Neuronal stem cell (in vitro differentiated cells): ENCODE measurements around the gene CA11.
"Not testable (repeated sequence)": the region's sequence is repeated elsewhere in the genome, so short reads cannot be mapped to it uniquely, and the experiment has no call there.

ENCODE experiments used
- DNase-seq: peaks from one replicate; pipeline ENCODE4 v3.0.0-alpha.2; 2013; ENCODE audit warnings: low spot score
- H2AFZ ChIP-seq: one replicate; pipeline ENCODE4 v1.6.1; 2013; ENCODE audit warnings: mild to moderate bottlenecking, low read length, inconsistent platforms
- H2AK5ac ChIP-seq: 2 replicates; pipeline ENCODE4 v1.6.1; 2013; ENCODE audit warnings: low read depth, mild to moderate bottlenecking, inconsistent platforms, low read length, moderate library complexity, mixed read lengths
- H2BK120ac ChIP-seq: 2 replicates; pipeline ENCODE4 v1.6.1; 2013; ENCODE audit warnings: low read depth, mild to moderate bottlenecking, inconsistent platforms, low read length, moderate library complexity, mixed read lengths
- H2BK12ac ChIP-seq: one replicate; pipeline ENCODE4 v1.6.1; 2013; ENCODE audit warnings: low read length, inconsistent platforms
- H2BK15ac ChIP-seq: 2 replicates; pipeline ENCODE4 v1.6.1; 2013; ENCODE audit warnings: mild to moderate bottlenecking, low read length, inconsistent platforms, mixed read lengths
- H2BK5ac ChIP-seq: one replicate; pipeline ENCODE4 v1.6.1; 2013; ENCODE audit warnings: inconsistent platforms, mild to moderate bottlenecking, low read length, moderate library complexity
- H3K14ac ChIP-seq: one replicate; pipeline ENCODE4 v1.6.1; 2013; ENCODE audit warnings: low read length, inconsistent platforms
- H3K18ac ChIP-seq: 2 replicates; pipeline ENCODE4 v1.6.1; 2013; ENCODE audit warnings: low read length, inconsistent platforms
- H3K23ac ChIP-seq: 2 replicates; pipeline ENCODE4 v1.6.1; 2013; ENCODE audit warnings: low read depth, mild to moderate bottlenecking, mixed read lengths, low read length, inconsistent platforms; ENCODE audit not compliant: poor library complexity
- H3K27ac ChIP-seq: replicated peaks from 3 replicates; pipeline ENCODE4 v1.5.1; 2013; ENCODE audit warnings: low read length, inconsistent platforms
- H3K27me3 ChIP-seq, 3 experiments: 2 replicates each; pipeline ENCODE4 v1.6.1; 2013; ENCODE audit warnings: low read length in 3 of 3, mild to moderate bottlenecking in 2 of 3, inconsistent platforms in 1 of 3, low read depth in 1 of 3, mixed read lengths in 1 of 3, moderate library complexity in 1 of 3; ENCODE audit not compliant: control insufficient read depth in 3 of 3, insufficient read depth in 3 of 3
- H3K36me3 ChIP-seq, 2 donors: replicated peaks in 1 of 2; 2 replicates each; pipeline ENCODE4 v1.6.1; 2013; ENCODE audit warnings: low read length in 2 of 2; ENCODE audit not compliant: control insufficient read depth in 2 of 2, insufficient read depth in 2 of 2
- H3K4ac ChIP-seq: 2 replicates; pipeline ENCODE4 v1.6.1; 2013; ENCODE audit warnings: inconsistent platforms, mild to moderate bottlenecking, low read length, moderate library complexity
- H3K4me1 ChIP-seq, 2 donors: 1 replicate in 1 of 2; 2 replicates in 1 of 2; pipeline ENCODE4 v1.6.1; 2013; ENCODE audit warnings: low read length in 2 of 2, low read depth in 1 of 2; ENCODE audit not compliant: control insufficient read depth in 2 of 2, insufficient read depth in 1 of 2
- H3K4me2 ChIP-seq: one replicate; pipeline ENCODE4 v1.6.1; 2013; ENCODE audit warnings: mild to moderate bottlenecking, low read length, inconsistent platforms; ENCODE audit not compliant: insufficient read depth, poor library complexity, severe bottlenecking
- H3K4me3 ChIP-seq, 2 donors: 2 replicates each; pipeline ENCODE4 v1.5.1; 2013; ENCODE audit warnings: low read length in 2 of 2, mild to moderate bottlenecking in 2 of 2, inconsistent platforms in 1 of 2, moderate library complexity in 1 of 2
- H3K79me1 ChIP-seq: one replicate; pipeline ENCODE4 v1.6.1; 2013; ENCODE audit warnings: low read depth, mild to moderate bottlenecking, inconsistent platforms, low read length, moderate library complexity
- H3K9ac ChIP-seq: one replicate; pipeline ENCODE4 v1.6.1; 2013; ENCODE audit warnings: mild to moderate bottlenecking, low read depth, low read length, inconsistent platforms; ENCODE audit not compliant: poor library complexity
- H3K9me3 ChIP-seq, 2 donors: replicated peaks in 1 of 2; 2 replicates each; pipeline versions ENCODE3 to v1.6.1; 2013; ENCODE audit warnings: low read length in 2 of 2, mild to moderate bottlenecking in 2 of 2, inconsistent platforms in 1 of 2, low read depth in 1 of 2, mixed read lengths in 1 of 2, moderate library complexity in 1 of 2; ENCODE audit not compliant: control insufficient read depth in 2 of 2, insufficient read depth in 1 of 2
- H4K8ac ChIP-seq: one replicate; pipeline ENCODE4 v1.6.1; 2013; ENCODE audit warnings: low read depth, mild to moderate bottlenecking, inconsistent platforms, low read length, moderate library complexity
- H4K91ac ChIP-seq: one replicate; pipeline ENCODE4 v1.6.1; 2013; ENCODE audit warnings: low read length, low read depth, mild to moderate bottlenecking, inconsistent platforms; ENCODE audit not compliant: poor library complexity
- WGBS, 2 donors: extraction: QIAGEN DNeasy Blood & Tissue Kit; methylation state at CpG; one replicate each; pipeline ENCODE4 v1.1.7; 2013; ENCODE audit warnings: missing lambda C conversion rate in 2 of 2, mixed read lengths in 1 of 2; ENCODE audit not compliant: insufficient read length in 2 of 2, insufficient replicate concordance in 1 of 2; ENCODE audit errors: extremely low coverage in 2 of 2; 5-methylcytosine and 5-hydroxymethylcytosine counted together

CA11 gene

DNA sequence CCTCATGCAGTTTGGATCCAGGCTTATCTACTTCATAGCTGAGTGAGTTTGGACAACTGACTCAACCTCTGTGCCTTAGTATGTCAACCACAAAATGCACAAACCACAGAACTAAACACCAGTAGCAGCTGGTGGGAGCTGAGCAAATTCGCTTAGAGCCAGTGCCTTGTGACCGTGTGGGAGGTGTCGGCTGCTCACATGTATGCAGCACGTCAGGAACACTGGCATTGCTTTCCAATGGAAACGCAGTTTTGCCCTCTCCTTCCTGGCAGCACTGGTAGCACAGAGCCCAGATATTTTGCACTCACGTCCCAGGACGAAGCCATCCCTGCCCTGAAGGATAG, 35.1 kb upstream of the CA11 start:
- H2BK120ac ChIP-seq = no peak overlapping the region
- DNase-seq = no peak
- peak overlapping the region; percentile 86 for H2BK12ac ChIP-seq
- no peak overlapping the region for H2BK5ac ChIP-seq
- H3K4ac ChIP-seq = peak overlapping the region; percentile 93
- no peak overlapping the region for H3K4me3 ChIP-seq
- H3K4me2 ChIP-seq = no peak overlapping the region
- no peaks in the 10 kb centered on the region for H3K9me3 ChIP-seq
- H3K14ac ChIP-seq = no peak overlapping the region
- no peak overlapping the region for H2BK15ac ChIP-seq
- H2AK5ac ChIP-seq = peak overlapping the region; percentile 74
- H3K23ac ChIP-seq = no peak overlapping the region
- no CpG with 5 or more reads among the region's 7 CpGs for WGBS, 2 donors
- no peak overlapping the region for H3K18ac ChIP-seq
- H3K27ac ChIP-seq = no peak overlapping the region
- H2AFZ ChIP-seq = no peak overlapping the region
- no peaks in the 10 kb centered on the region for H3K79me1 ChIP-seq
- no peak overlapping the region for H3K9ac ChIP-seq
- no peaks in the 10 kb centered on the region for H3K36me3 ChIP-seq
- peaks cover 0 to 2% of the 10 kb centered on the region in 2 donors for H3K4me1 ChIP-seq
- peaks cover 0 to 10% (median 0%) of the 10 kb centered on the region in 3 experiments for H3K27me3 ChIP-seq
- no peak overlapping the region for H4K8ac ChIP-seq
- H4K91ac ChIP-seq = no peak overlapping the region

DNA sequence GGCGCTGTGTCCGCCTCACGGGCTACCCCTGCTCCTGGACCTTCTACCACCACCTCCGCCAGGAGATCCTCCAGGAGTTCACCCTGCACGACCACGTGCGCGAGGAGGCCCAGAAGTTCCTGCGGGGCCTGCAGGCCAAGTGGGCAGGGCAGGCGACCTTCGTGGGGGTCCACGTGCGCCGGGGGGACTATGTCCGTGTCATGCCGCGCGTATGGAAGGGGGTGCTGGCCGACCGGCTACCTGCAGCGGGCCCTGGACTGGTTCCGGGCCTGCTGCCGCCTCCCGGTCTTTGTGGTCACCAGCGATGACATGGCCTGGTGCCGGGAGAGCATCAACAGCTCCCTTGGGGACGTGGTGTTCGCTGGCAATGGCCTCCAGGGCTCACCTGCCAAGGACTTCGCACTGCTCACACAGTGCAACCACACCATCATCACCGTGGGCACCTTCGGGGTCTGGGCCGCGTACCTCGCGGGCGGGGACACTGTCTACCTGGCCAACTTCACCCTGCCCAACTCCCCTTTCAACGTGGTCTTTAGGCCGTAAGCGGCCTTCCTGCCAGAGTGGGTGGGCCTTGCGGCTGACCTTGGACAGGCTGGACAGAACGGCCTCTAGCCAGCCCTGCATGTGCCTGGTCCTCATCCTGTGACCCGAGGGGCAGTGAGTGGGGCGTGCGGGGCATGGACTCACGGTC, 34.6 kb upstream of the CA11 start:
- Histone ChIP-seq H3K14ac (no peak overlapping the region), H3K36me3 (no peaks in the 10 kb centered on the region), H3K4me3 (no peak overlapping the region), H3K79me1 (no peaks in the 10 kb centered on the region), H3K4me1 (peaks cover 0 to 1% of the 10 kb centered on the region in 2 donors), H2BK120ac (no peak overlapping the region), H3K9me3 (no peaks in the 10 kb centered on the region), H3K27ac (no peak overlapping the region), H2AFZ (no peak overlapping the region), H3K18ac (peak overlapping the region; percentile 14), H4K91ac (no peak overlapping the region), H2BK5ac (no peak overlapping the region), H3K4ac (peak overlapping the region; percentile 93), H2AK5ac (peak overlapping the region; percentile 74), H2BK12ac (peak overlapping the region; percentile 86), H3K9ac (no peak overlapping the region), H2BK15ac (no peak overlapping the region), H4K8ac (peak overlapping the region; percentile 1), H3K4me2 (no peak overlapping the region), H3K27me3 (peaks cover 0 to 10% (median 0%) of the 10 kb centered on the region in 3 experiments), H3K23ac (peak overlapping the region; percentile 47)
- no CpG with 5 or more reads among the region's 45 CpGs for WGBS, 2 donors
- no peak for DNase-seq

DNA sequence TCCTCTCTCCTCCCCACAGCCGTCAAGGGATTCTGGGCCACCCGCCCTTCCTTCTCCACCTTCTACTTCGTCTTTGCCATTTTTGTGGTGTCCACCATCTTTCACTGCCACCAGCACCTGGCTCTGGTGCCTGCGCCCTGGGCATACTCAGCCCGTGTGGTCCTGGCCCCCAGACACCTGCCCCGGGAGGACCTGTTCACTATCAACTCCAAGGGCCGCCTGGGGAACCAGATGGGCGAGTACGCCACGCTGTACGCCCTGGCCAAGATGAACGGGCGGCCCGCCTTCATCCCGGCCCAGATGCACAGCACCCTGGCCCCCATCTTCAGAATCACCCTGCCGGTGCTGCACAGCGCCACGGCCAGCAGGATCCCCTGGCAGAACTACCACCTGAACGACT, 34.0 kb upstream of the CA11 start:
- DNase-seq, H3K27me3 ChIP-seq, H3K9ac ChIP-seq, H2BK120ac ChIP-seq, H3K36me3 ChIP-seq, H3K18ac ChIP-seq, H3K4me2 ChIP-seq, H3K4me1 ChIP-seq, H3K4me3 ChIP-seq, H2AFZ ChIP-seq, H2BK15ac ChIP-seq, H3K14ac ChIP-seq, H3K79me1 ChIP-seq, H4K8ac ChIP-seq, H3K27ac ChIP-seq, H3K4ac ChIP-seq, H4K91ac ChIP-seq, H3K9me3 ChIP-seq: not testable (repeated sequence)
- Histone ChIP-seq H2AK5ac (peak overlapping the region; percentile 46), H2BK12ac (peak overlapping the region; percentile 58), H3K23ac (peak overlapping the region; percentile 31), H2BK5ac (peak overlapping the region; percentile 39)
- WGBS, 2 donors = no CpG with 5 or more reads among the region's 19 CpGs

DNA sequence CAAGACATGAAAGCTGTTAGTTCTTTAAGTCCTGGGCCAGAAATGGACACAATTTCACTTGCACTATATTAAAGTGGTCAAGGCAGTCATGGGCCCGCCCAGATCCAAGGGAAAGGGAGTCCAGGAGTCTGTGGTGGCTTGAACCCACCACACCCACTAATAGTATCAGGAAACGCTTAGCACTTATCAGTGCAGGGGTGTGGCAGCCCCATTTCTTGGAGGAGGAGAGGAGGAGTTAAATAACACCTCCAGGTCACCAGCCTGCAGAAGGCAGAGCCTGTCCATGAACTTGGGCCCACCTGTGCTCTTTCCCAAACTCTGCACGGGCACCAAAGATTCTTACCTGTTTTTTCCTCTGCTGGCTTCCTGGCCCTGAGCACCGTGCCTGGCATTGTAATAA, 32.2 kb upstream of the CA11 start:
- Histone ChIP-seq H3K4me1 (peaks cover 9% of the 10 kb centered on the region in 2 donors), H4K91ac (no peak overlapping the region), H3K27me3 (peaks cover 0 to 10% (median 6%) of the 10 kb centered on the region in 3 experiments), H3K4me3 (no peak overlapping the region), H2BK12ac (no peak overlapping the region), H3K27ac (no peak overlapping the region), H3K18ac (no peak overlapping the region), H4K8ac (no peak overlapping the region), H3K4me2 (no peak overlapping the region), H3K79me1 (no peaks in the 10 kb centered on the region), H2BK15ac (no peak overlapping the region), H2BK5ac (no peak overlapping the region), H3K36me3 (no peaks in the 10 kb centered on the region), H2AFZ (no peak overlapping the region), H3K4ac (no peak overlapping the region), H2AK5ac (no peak overlapping the region), H3K9me3 (no peaks in the 10 kb centered on the region), H3K14ac (no peak overlapping the region), H2BK120ac (no peak overlapping the region), H3K23ac (no peak overlapping the region), H3K9ac (no peak overlapping the region)
- DNase-seq = no peak
- no CpG with 5 or more reads among the region's 4 CpGs for WGBS, 2 donors
